GM12874 (cell line): Measurements from ENCODE around the gene CCNG1.

ENCODE experiments used
- TF ChIP-seq, protein P1 (sequence below): IDR thresholded peaks from 2 replicates; pipeline ENCODE4 v1.5.1; 2011; ENCODE audit warnings: low read depth, mild to moderate bottlenecking, control low read depth, low read length, moderate library complexity; ENCODE audit not compliant: insufficient read depth

CCNG1 gene

DNA sequence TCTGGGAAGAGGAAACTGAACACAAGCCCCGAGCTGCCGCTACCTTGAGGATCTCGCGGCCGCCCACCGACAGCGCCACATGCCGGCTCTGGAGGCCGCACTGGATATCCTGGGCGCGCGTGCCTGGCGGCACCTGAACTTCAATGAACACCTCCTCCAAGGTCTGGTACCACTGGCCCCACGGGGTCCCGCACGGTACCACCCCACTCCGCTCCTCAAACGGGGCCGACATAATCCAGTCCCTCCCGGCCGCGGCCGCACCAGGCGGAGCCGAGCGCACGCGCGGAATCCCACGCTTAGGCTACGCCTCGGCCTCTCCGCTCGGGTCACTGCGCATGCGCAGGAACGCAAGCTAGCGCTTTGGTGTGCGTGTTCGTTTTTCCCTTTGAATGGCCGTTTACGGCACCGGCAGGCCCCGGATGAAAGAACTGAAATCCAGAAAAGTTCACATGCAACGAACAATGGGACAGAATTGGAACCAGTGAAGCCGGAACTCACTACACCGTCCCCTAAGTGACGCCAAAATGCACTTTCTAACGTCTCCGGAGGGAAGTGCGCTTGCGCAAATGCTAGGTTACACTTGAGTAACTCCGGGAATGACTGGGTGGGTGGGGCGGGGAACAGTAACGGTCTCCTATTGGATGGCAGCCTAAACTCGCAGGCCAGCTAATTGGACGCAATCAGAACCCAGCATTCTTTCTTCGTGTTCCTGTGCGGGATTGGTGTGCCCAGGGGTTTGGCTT is 22.6 kb downstream of the CCNG1 start, which contains the start of gene NUDCD2:
Gene NUDCD2 (minus strand): TSS at position 284 of the 743 bp plus-strand sequence. CDS start 52 bp downstream, at position 232.
- TF ChIP-seq, protein P1, sequence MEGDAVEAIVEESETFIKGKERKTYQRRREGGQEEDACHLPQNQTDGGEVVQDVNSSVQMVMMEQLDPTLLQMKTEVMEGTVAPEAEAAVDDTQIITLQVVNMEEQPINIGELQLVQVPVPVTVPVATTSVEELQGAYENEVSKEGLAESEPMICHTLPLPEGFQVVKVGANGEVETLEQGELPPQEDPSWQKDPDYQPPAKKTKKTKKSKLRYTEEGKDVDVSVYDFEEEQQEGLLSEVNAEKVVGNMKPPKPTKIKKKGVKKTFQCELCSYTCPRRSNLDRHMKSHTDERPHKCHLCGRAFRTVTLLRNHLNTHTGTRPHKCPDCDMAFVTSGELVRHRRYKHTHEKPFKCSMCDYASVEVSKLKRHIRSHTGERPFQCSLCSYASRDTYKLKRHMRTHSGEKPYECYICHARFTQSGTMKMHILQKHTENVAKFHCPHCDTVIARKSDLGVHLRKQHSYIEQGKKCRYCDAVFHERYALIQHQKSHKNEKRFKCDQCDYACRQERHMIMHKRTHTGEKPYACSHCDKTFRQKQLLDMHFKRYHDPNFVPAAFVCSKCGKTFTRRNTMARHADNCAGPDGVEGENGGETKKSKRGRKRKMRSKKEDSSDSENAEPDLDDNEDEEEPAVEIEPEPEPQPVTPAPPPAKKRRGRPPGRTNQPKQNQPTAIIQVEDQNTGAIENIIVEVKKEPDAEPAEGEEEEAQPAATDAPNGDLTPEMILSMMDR = peak; percentile 43

DNA sequence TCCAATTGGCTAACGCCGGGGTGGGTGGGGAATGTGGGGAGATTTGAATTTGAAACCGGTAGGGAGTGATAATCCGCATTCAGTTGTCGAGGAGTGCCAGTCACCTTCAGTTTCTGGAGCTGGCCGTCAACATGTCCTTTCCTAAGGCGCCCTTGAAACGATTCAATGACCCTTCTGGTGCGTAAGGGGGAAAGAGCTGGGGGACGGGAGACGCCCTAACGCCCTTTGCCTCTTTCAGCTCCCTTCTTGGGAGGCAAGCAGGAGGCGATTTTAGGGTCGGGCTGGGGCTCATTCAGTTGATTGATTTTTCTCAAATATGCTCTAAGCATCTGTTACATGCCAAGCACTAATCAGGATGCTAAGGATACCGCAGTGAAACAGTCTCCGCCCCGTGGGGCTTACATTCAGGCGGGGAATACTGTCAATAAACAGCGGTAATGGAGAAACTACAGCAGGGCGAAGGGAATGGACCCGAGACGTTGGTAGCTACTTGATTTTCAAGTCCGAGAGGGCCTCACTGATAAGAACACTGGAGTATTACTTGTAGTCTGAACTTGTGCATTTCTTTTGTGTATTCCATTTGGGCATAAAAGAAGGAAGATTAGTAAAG is 23.3 kb downstream of the CCNG1 start, which contains the start of gene HMMR:
Gene HMMR (plus strand): TSS at position 71 of the 610 bp plus-strand sequence. CDS start 61 bp downstream, at position 132.
- TF ChIP-seq, protein P1 = no peak

DNA sequence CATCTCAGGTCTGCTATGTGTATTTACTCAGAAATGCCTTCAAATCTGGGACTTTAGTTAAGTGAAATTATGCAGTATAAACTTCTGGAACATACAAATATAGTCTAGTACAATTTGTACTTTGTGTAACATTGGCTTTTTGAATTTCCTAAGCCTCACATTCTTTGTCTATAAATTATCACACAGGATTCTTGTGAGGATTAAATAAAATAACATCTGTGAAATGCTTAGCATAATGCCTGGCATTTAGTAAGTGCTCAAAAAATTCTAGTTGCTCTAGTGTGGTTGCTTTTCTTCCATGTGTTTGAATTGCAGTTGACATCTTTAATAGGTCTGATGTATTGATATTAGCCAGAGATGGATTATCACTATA is 25.7 kb downstream of the CCNG1 start:
- TF ChIP-seq, protein P1 = no peak

DNA sequence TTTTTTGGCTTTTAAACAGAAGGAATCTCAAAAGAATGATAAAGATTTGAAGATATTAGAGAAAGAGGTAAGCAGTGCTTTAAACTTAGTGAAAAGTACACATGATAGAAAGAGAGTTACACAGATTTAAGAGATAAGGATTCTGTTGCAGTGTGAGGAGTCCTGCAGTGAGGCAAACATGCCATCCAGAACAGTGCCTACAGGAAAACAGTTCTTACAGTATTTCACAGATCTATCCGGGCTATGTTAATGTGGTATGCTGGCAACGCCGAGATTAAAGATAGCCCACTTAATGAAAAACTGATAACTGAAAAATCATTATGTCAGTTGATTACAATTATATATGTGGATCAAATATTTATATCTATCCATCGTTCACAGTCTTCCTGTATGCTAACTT is 30.3 kb downstream of the CCNG1 start:
- TF ChIP-seq, protein P1 = no peak

DNA sequence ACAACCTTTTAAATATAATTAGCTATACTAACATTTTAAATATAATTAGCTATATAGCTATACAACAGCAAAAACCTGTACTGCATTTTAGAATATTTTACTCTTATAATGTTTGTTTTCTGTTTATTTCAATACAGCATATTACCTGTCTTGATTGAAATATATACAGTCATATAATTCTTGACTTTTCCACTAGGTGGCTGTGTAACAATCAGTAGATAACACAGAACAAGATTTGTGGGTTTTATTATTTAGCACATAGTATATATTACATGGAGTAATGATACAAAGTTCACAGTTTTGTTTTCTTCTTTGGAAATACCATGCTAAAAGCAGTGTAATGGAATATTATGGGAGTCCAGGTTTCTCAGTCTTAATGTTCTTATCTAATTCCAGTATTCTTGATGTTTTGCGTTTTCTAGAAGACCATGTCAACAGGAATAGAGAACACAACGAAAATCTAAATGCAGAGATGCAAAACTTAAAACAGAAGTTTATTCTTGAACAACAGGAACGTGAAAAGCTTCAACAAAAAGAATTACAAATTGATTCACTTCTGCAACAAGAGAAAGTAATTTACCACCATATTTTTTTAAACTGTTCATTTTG is 36.3 kb downstream of the CCNG1 start:
- TF ChIP-seq, protein P1 = no peak

DNA sequence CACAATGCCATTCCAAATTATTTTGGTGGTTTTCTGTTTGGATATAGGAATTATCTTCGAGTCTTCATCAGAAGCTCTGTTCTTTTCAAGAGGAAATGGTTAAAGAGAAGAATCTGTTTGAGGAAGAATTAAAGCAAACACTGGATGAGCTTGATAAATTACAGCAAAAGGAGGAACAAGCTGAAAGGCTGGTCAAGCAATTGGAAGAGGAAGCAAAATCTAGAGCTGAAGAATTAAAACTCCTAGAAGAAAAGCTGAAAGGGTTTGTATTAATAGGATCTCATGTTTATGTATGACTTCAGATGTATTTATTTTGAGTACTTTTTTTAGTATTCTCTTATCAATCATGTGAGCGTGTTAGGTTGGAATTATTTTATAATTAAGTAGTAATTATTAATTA is 38.0 kb downstream of the CCNG1 start:
- TF ChIP-seq, protein P1 = no peak
